Liver (tissue), 9 donors: ENCODE data around the gene KRTAP5-3. TPM values are rescaled to one million over a fixed set of nuclear protein-coding genes. Genes with fewer than 3 reads are reported as not detected.
"Not testable (repeated sequence)": the region's sequence is repeated elsewhere in the genome, so short reads cannot be mapped to it uniquely, and the experiment has no call there.

Source experiments
- DNase-seq: peaks from one replicate; pipeline ENCODE4 v3.0.0-alpha.2; 2017; ENCODE audit warnings: low spot score
- H3K27ac ChIP-seq, 2 donors: one replicate each; pipeline ENCODE4 v1.7.0; 2013; ENCODE audit warnings: inconsistent platforms in 2 of 2, low read length in 2 of 2, control low read depth in 1 of 2, low read depth in 1 of 2, mild to moderate bottlenecking in 1 of 2
- H3K27me3 ChIP-seq, 4 donors: one replicate each; pipeline versions ENCODE4 v1.6.1 to v1.7.0; 2013; ENCODE audit warnings: low read length in 3 of 4, inconsistent platforms in 1 of 4, mild to moderate bottlenecking in 1 of 4, moderate library complexity in 1 of 4; ENCODE audit not compliant: control insufficient read depth in 4 of 4, insufficient read depth in 4 of 4
- H3K36me3 ChIP-seq, 4 donors: one replicate each; pipeline versions ENCODE4 v1.6.1 to v1.7.0; 2013; ENCODE audit warnings: low read length in 3 of 4, mild to moderate bottlenecking in 3 of 4, low read depth in 1 of 4, moderate library complexity in 1 of 4; ENCODE audit not compliant: control insufficient read depth in 4 of 4, insufficient read depth in 3 of 4
- H3K4me1 ChIP-seq, 4 donors: one replicate each; pipeline versions ENCODE4 v1.6.1 to v1.7.0; 2013; ENCODE audit warnings: low read length in 3 of 4, mild to moderate bottlenecking in 3 of 4, moderate library complexity in 1 of 4; ENCODE audit not compliant: control insufficient read depth in 4 of 4, insufficient read depth in 4 of 4
- H3K4me3 ChIP-seq, 3 donors: one replicate each; pipeline versions ENCODE4 v1.6.1 to v1.7.0; 2013; ENCODE audit warnings: low read length in 3 of 3, control low read depth in 1 of 3, low read depth in 1 of 3, mild to moderate bottlenecking in 1 of 3
- H3K9ac ChIP-seq, 2 donors: one replicate each; pipeline ENCODE4 v1.7.0; 2013; ENCODE audit warnings: low read length in 2 of 2, mild to moderate bottlenecking in 2 of 2, moderate library complexity in 2 of 2, control low read depth in 1 of 2, low read depth in 1 of 2
- H3K9me3 ChIP-seq, 4 donors: one replicate each; pipeline versions ENCODE4 v1.6.1 to v1.7.0; 2013; ENCODE audit warnings: low read length in 3 of 4; ENCODE audit not compliant: control insufficient read depth in 4 of 4
- EGR1 ChIP-seq, 2 donors: IDR thresholded peaks; 2 replicates each; pipeline ENCODE4 v1.6.1; 2016 to 2018; ENCODE audit warnings: antibody characterized with exemption in 2 of 2, low read depth in 2 of 2
- FOXA1 ChIP-seq: IDR thresholded peaks from 2 replicates; pipeline ENCODE4 v1.6.1; 2016; ENCODE audit warnings: antibody characterized with exemption
- FOXA2 ChIP-seq: IDR thresholded peaks from 2 replicates; pipeline ENCODE4 v1.6.1; 2016; ENCODE audit warnings: antibody characterized with exemption
- HNF4A ChIP-seq, 2 donors: conservative IDR thresholded peaks; 2 replicates each; pipeline ENCODE4 v1.6.1; 2016; ENCODE audit warnings: antibody characterized with exemption in 2 of 2, mild to moderate bottlenecking in 2 of 2
- HNF4G ChIP-seq: IDR thresholded peaks from 2 replicates; pipeline ENCODE4 v1.6.1; 2016; ENCODE audit warnings: antibody characterized with exemption
- NR2F2 ChIP-seq: IDR thresholded peaks from 2 replicates; pipeline ENCODE4 v1.6.1; 2016; ENCODE audit warnings: antibody characterized with exemption
- REST ChIP-seq: IDR thresholded peaks from 2 replicates; pipeline ENCODE4 v1.6.1; 2016; ENCODE audit warnings: antibody characterized with exemption, mild to moderate bottlenecking
- RXRA ChIP-seq, 2 donors: IDR thresholded peaks; 2 replicates each; pipeline ENCODE4 v1.6.1; 2017 to 2018; ENCODE audit warnings: antibody characterized with exemption in 2 of 2, mild to moderate bottlenecking in 1 of 2
- ZBTB33 ChIP-seq: IDR thresholded peaks from 2 replicates; pipeline ENCODE4 v1.6.1; 2016; ENCODE audit warnings: antibody characterized with exemption
- WGBS: extraction: QIAGEN DNeasy Blood & Tissue Kit; methylation state at CpG from one replicate; pipeline ENCODE4 v1.1.7; 2013; 5-methylcytosine and 5-hydroxymethylcytosine counted together
- polyA plus RNA-seq, 2 donors: library from polyadenylated mRNA; stranded (reverse) in 1 of 2; unstranded in 1 of 2; fragments of 200-250 nt in 1 of 2; fragments of >200 nt in 1 of 2; fragmentation: Nextera tagmentation in 1 of 2; extraction: Ambion mirVana in 1 of 2; gene quantifications; one replicate each; pipeline versions ENCODE4 v1.2.1 to v1.2.3, GENCODE V29; 2013 to 2015
- total RNA-seq, 2 donors: library from RNA; depleted of rRNA; stranded (reverse); fragments of >200 nt; gene quantifications; one replicate each; pipeline ENCODE4 v1.2.3, GENCODE V29; 2014
- donor health status: healthy.
- donor health status: healthy.
- donor health status: healthy.
- donor health status: healthy.
- donor health status: healthy.

The KRTAP5-3 gene
- total and polyA plus RNA-seq, 4 donors, result not detected

GRCh38 chr11:1600626-1601025 lies 7.6 kb downstream of the KRTAP5-3 start:
- Histone ChIP-seq H3K9ac (no peak overlapping the region), H3K36me3 (no peaks in the 10 kb centered on the region), H3K27me3 (no peaks in the 10 kb centered on the region), H3K9me3 (no peaks in the 10 kb centered on the region), H3K27ac (no peak overlapping the region), H3K4me1 (peaks cover 0 to 5% (median 0%) of the 10 kb centered on the region in 4 donors), H3K4me3 (no peak overlapping the region)
- 81% methylated on average over 5 of the region's 5 CpGs for WGBS
- no peak for TF ChIP-seq HNF4G
- no peak for TF ChIP-seq REST
- TF ChIP-seq FOXA2, result no peak
- TF ChIP-seq ZBTB33, result no peak
- no peak for TF ChIP-seq FOXA1
- no peak for TF ChIP-seq HNF4A (conservative IDR thresholded peaks at IDR 0.05)
- no peak for DNase-seq

GRCh38 chr11:1598816-1599215 lies 9.4 kb downstream of the KRTAP5-3 start:
- DNase-seq, result no peak
- Histone ChIP-seq H3K4me3 (no peak overlapping the region), H3K9ac (no peak overlapping the region), H3K27me3 (no peaks in the 10 kb centered on the region), H3K36me3 (no peaks in the 10 kb centered on the region), H3K27ac (no peak overlapping the region), H3K4me1 (peaks cover 0 to 5% (median 0%) of the 10 kb centered on the region in 4 donors), H3K9me3 (no peaks in the 10 kb centered on the region)
- 73% methylated on average over 6 of the region's 6 CpGs for WGBS
- TF ChIP-seq EGR1 (IDR thresholded peaks at IDR 0.05; ENCODE audit: low read depth in 2 of 2) (no peak), FOXA2 (no peak), NR2F2 (no peak), RXRA (IDR thresholded peaks at IDR 0.05) (no peak)

- H3K4me3 ChIP-seq, H3K9ac ChIP-seq: not testable (repeated sequence)
- WGBS, result 83% methylated on average over 3 of the region's 3 CpGs
Measured at GRCh38 chr11:1598406-1598805, 9.9 kb downstream of the KRTAP5-3 start.

More at GRCh38 chr11:1598406-1598805, 9.9 kb downstream of the KRTAP5-3 start:
- H3K36me3 ChIP-seq, H3K4me1 ChIP-seq, DNase-seq, H3K27ac ChIP-seq, H3K9me3 ChIP-seq, H3K27me3 ChIP-seq: not testable (repeated sequence)
